PC-3 (cell line): ENCODE data around the gene ATXN7L3.

Source experiments
- EZH2 ChIP-seq: fragments of 300-600 bp; sonication (generic); IDR thresholded peaks from one replicate; pipeline ENCODE4 v1.6.1; 2017; ENCODE audit warnings: antibody characterized with exemption, mild to moderate bottlenecking, low read length; ENCODE audit not compliant: unreplicated experiment
- EZH2phosphoT487 ChIP-seq: fragments of 300-600 bp; sonication (generic); IDR thresholded peaks from 2 replicates; pipeline ENCODE4 v1.6.1; 2018; ENCODE audit warnings: mild to moderate bottlenecking, antibody characterized with exemption, low read length, borderline replicate concordance
- TF ChIP-seq, protein P1 (sequence below): fragments of 300-600 bp; sonication (generic); conservative IDR thresholded peaks from 2 replicates; pipeline ENCODE4 v1.5.1; 2017; ENCODE audit warnings: antibody characterized with exemption, low read depth, mild to moderate bottlenecking, low read length

DNA sequence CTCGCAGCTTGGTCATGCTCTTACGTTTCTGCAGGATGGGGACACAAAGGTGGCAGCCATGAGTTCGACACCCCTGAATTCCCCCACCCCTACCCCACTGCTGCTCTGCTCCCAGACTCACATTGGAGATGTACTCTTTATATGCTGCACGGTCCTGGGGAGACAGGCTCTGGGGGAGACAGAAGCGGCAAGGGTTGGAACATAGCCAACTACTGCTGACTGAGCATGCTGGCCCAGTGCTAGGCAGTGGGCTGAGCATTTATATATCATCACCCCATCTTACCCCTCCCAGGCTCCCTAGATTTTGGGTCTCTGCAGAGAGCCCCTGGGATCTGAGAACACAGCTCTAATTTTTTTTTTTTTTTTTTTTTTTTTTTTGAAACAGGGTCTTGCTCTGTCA lies 8.1 kb upstream of the ATXN7L3 start:
- TF ChIP-seq, protein P1, sequence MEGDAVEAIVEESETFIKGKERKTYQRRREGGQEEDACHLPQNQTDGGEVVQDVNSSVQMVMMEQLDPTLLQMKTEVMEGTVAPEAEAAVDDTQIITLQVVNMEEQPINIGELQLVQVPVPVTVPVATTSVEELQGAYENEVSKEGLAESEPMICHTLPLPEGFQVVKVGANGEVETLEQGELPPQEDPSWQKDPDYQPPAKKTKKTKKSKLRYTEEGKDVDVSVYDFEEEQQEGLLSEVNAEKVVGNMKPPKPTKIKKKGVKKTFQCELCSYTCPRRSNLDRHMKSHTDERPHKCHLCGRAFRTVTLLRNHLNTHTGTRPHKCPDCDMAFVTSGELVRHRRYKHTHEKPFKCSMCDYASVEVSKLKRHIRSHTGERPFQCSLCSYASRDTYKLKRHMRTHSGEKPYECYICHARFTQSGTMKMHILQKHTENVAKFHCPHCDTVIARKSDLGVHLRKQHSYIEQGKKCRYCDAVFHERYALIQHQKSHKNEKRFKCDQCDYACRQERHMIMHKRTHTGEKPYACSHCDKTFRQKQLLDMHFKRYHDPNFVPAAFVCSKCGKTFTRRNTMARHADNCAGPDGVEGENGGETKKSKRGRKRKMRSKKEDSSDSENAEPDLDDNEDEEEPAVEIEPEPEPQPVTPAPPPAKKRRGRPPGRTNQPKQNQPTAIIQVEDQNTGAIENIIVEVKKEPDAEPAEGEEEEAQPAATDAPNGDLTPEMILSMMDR: no peak
- TF ChIP-seq EZH2phosphoT487: no peak
- no peak for TF ChIP-seq EZH2
